GM18520 (cell line): ENCODE results near the gene ANO8.
A peak's percentile ranks its signal among the peaks of the same experiment; 100 is the strongest.
"Not testable (repeated sequence)": the region's sequence is repeated elsewhere in the genome, so short reads cannot be mapped to it uniquely, and the experiment has no call there.

Source experiments
- ATAC-seq: cut with Tn5 transposase; IDR thresholded peaks from one replicate; pipeline ENCODE4 v1.9.1; 2021; ENCODE audit not compliant: unreplicated experiment

The ANO8 gene

GRCh38 chr19:17312189-17313113 lies 22.2 kb downstream of the ANO8 start:
- no peak for ATAC-seq

GRCh38 chr19:17311455-17312188 lies 23.0 kb downstream of the ANO8 start:
- ATAC-seq: no peak

GRCh38 chr19:17309965-17310461 lies 24.6 kb downstream of the ANO8 start:
- ATAC-seq: no peak

GRCh38 chr19:17309198-17309964 lies 25.3 kb downstream of the ANO8 start, which contains the start of gene DDA1:
DDA1 (plus strand) TSS chr19:17309563; CDS start chr19:17309655, 92 bp downstream.
- ATAC-seq: peak; percentile 38

- no peak for ATAC-seq
Observed at GRCh38 chr19:17307876-17308377, 26.7 kb downstream of the ANO8 start.

- no peak for ATAC-seq
Observed at GRCh38 chr19:17306285-17306714, 28.4 kb downstream of the ANO8 start.

- ATAC-seq: peak; percentile 83
Observed at GRCh38 chr19:17305517-17306284, 29.0 kb downstream of the ANO8 start, which contains the start of gene MRPL34. MRPL34 (plus strand) TSS chr19:17305872; CDS start chr19:17305893, 21 bp downstream.

GRCh38 chr19:17305216-17305516 lies 29.5 kb downstream of the ANO8 start:
- no peak for ATAC-seq

GRCh38 chr19:17304386-17305215 lies 30.1 kb downstream of the ANO8 start:
- no peak for ATAC-seq

- ATAC-seq: no peak
Observed at GRCh38 chr19:17303940-17304267, 30.8 kb downstream of the ANO8 start.

GRCh38 chr19:17303167-17303939 lies 31.3 kb downstream of the ANO8 start, which contains the start of gene ABHD8:
ABHD8 (minus strand) TSS chr19:17303425; CDS start chr19:17301616, 1,809 bp downstream.
- peak; percentile 37 for ATAC-seq

GRCh38 chr19:17302391-17303166 lies 32.1 kb downstream of the ANO8 start:
- no peak for ATAC-seq

- ATAC-seq: no peak
Observed at GRCh38 chr19:17300992-17301619, 33.5 kb downstream of the ANO8 start.

GRCh38 chr19:17296976-17297375 lies 37.7 kb downstream of the ANO8 start:
- no peak for ATAC-seq

GRCh38 chr19:17296273-17296672 lies 38.4 kb downstream of the ANO8 start:
- ATAC-seq: no peak

GRCh38 chr19:17295551-17295950 lies 39.1 kb downstream of the ANO8 start:
- ATAC-seq: not testable (repeated sequence)
